Transverse colon (tissue), 4 donors: Measurements from ENCODE around the gene ST6GALNAC5. TPM values are rescaled to one million over a fixed set of nuclear protein-coding genes. Genes with fewer than 3 reads are reported as not detected.

Experiments used
- DNase-seq: peaks from one replicate; pipeline ENCODE4 v3.0.0-alpha.2; 2019
- H3K27ac ChIP-seq, 4 donors: fragments of 200-600 bp; sonication (generic); 2 replicates each; pipeline ENCODE4 v1.5.1; 2016 to 2018; ENCODE audit warnings: inconsistent platforms in 4 of 4
- H3K27me3 ChIP-seq: fragments of 200-600 bp; sonication (generic); 2 replicates; pipeline ENCODE4 v1.5.1; 2017; ENCODE audit warnings: inconsistent platforms
- H3K36me3 ChIP-seq, 4 donors: fragments of 200-600 bp; sonication (generic); 2 replicates each; pipeline ENCODE4 v1.5.1; 2017 to 2019; ENCODE audit warnings: inconsistent platforms in 4 of 4
- H3K4me1 ChIP-seq, 4 donors: fragments of 200-600 bp; sonication (generic); 2 replicates each; pipeline ENCODE4 v1.5.1; 2017 to 2020; ENCODE audit warnings: inconsistent platforms in 4 of 4
- H3K4me3 ChIP-seq, 4 donors: fragments of 200-600 bp; sonication (generic); 1 replicate in 1 of 4; 2 replicates in 3 of 4; pipeline versions ENCODE4 v1.5.1 to v1.6.1; 2017 to 2019; ENCODE audit warnings: inconsistent platforms in 4 of 4
- H3K9me3 ChIP-seq, 2 donors: fragments of 200-600 bp; sonication (generic); 2 replicates each; pipeline ENCODE4 v1.5.1; 2017 to 2019; ENCODE audit warnings: inconsistent platforms in 2 of 2
- EP300 ChIP-seq: sonication (generic); formaldehyde crosslinking; IDR thresholded peaks from one replicate; pipeline ENCODE4 v1.6.1; 2017; ENCODE audit warnings: antibody characterized with exemption, low read depth
- POLR2A ChIP-seq: fragments of 450-650 bp; IDR thresholded peaks from one replicate; pipeline ENCODE4 v1.6.1; 2016; ENCODE audit warnings: antibody characterized with exemption, mild to moderate bottlenecking, moderate library complexity
- POLR2AphosphoS5 ChIP-seq, 3 donors: sonication (generic); formaldehyde crosslinking; IDR thresholded peaks; one replicate each; pipeline ENCODE4 v1.6.1; 2016; ENCODE audit warnings: antibody characterized with exemption in 3 of 3
- WGBS, 2 donors: methylation state at CpG; one replicate each; pipeline ENCODE4 v1.1.5; 2018; ENCODE audit warnings: low coverage in 1 of 2; 5-methylcytosine and 5-hydroxymethylcytosine counted together
- in situ Hi-C, 4 donors: fragments of 200-750 bp; cut with MboI; loops; one replicate each; pipeline versions ENCODE4 v1.15.0 to v1.15.1; 2017; ENCODE audit warnings: low sequenced_read_pairs in 3 of 4, low pct_ligation_motif_present in 1 of 4, low pct_unique_long_range_greater_than_20kb in 1 of 4
- intact Hi-C: fragments of 100-400 bp; cut with DNase I; formaldehyde crosslinking; loops from one replicate; pipeline ENCODE4 v1.15.1; 2023; ENCODE audit warnings: low total_unique reads
- small RNA-seq, 4 donors: library from RNA; depleted of rRNA; stranded (forward); fragments of <200 nt; gene quantifications; one replicate each; pipeline ENCODE3, GENCODE V24; 2016
- total RNA-seq, 4 donors: library from RNA; depleted of rRNA; stranded (reverse); fragments of >200 nt; gene quantifications; one replicate each; pipeline ENCODE4 v1.1.0, GENCODE V29; 2016
- TF ChIP-seq, protein P1 (sequence below), 5 experiments: fragments of 200-600 bp in 3 of 5; fragments of 450-650 bp in 2 of 5; sonication (generic) in 3 of 5; IDR thresholded peaks; 1 replicate in 2 of 5; 2 replicates in 3 of 5; pipeline ENCODE4 v1.5.1; 2016 to 2017; ENCODE audit warnings: antibody characterized with exemption in 5 of 5, inconsistent platforms in 3 of 5, mild to moderate bottlenecking in 2 of 5, moderate library complexity in 1 of 5

Gene ST6GALNAC5
- total RNA-seq, 4 donors from 2014 or later, result 0.80 to 12.3 (median 1.9) TPM

DNA sequence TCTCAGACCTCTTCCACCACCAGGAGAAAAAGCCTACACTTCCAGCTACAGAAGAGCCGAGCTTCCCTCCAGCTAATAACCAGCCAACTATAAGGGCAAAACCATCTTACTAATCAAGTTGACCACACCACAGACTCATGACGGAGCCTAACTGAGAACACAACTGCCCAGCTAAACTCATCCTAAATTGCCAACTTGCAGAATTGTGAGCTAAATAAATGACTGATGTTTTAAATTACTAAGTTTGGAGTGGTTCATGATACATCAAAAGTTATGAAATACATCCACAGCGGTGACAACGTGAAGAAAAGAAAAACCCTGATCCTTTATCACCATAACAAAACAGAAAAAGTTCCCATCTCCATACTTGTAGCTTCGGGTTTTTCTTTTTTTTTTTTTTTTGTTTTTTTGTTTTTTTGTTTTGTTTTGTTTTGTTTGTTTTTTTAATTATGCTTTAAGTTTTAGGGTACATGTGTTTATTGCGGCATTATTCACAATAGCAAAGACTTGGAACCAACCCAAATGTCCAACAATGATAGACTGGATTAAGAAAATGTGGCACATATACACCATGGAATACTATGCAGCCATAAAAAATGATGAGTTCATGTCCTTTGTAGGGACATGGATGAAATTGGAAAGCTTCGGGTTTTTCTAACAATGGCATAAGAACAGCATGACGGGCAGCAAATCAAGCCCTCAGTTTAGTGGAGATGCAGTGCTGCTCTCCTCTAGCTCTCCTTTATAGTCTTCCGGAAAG, 229.4 kb downstream of the ST6GALNAC5 start:
- H3K9me3 ChIP-seq, result no peaks in the 10 kb centered on the region
- no peaks in the 10 kb centered on the region for H3K4me1 ChIP-seq
- no peaks in the 10 kb centered on the region for H3K36me3 ChIP-seq
- in situ Hi-C loops, result no loop called here
- no peak overlapping the region for H3K27ac ChIP-seq
- H3K27me3 ChIP-seq, result no peaks in the 10 kb centered on the region
- 93 to 95% methylated on average over 9 of the region's 9 CpGs for WGBS, 2 donors
- no peak overlapping the region for H3K4me3 ChIP-seq
- TF ChIP-seq POLR2A, result no peak
- no peak for TF ChIP-seq POLR2AphosphoS5 (IDR thresholded peaks at IDR 0.05)
- TF ChIP-seq, protein P1, sequence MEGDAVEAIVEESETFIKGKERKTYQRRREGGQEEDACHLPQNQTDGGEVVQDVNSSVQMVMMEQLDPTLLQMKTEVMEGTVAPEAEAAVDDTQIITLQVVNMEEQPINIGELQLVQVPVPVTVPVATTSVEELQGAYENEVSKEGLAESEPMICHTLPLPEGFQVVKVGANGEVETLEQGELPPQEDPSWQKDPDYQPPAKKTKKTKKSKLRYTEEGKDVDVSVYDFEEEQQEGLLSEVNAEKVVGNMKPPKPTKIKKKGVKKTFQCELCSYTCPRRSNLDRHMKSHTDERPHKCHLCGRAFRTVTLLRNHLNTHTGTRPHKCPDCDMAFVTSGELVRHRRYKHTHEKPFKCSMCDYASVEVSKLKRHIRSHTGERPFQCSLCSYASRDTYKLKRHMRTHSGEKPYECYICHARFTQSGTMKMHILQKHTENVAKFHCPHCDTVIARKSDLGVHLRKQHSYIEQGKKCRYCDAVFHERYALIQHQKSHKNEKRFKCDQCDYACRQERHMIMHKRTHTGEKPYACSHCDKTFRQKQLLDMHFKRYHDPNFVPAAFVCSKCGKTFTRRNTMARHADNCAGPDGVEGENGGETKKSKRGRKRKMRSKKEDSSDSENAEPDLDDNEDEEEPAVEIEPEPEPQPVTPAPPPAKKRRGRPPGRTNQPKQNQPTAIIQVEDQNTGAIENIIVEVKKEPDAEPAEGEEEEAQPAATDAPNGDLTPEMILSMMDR (IDR thresholded peaks at IDR 0.05), result no peak
- no peak for TF ChIP-seq EP300
- intact Hi-C loops, result no loop called here
- DNase-seq, result no peak

DNA sequence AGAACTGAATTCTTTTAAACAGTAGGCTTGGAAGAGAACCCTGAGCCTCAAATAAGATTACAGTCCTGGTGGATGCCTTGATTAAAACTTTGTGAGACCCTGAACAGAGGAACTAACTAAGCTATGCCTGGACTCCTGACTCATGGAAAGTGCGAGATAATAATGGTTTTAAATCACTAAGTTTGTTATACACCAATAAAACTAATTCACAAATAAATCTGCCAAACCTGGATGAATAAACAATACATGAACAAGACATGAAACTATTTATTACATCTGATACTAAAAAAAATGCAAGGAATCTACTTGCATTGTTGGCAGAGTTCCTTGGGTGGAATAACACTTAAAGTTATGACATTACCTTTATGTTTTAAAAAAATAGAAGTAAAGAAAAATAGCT, 233.6 kb downstream of the ST6GALNAC5 start:
- intact Hi-C loops, result no loop called here
- Histone ChIP-seq H3K27ac (no peak overlapping the region), H3K4me1 (no peaks in the 10 kb centered on the region), H3K36me3 (no peaks in the 10 kb centered on the region), H3K27me3 (no peaks in the 10 kb centered on the region), H3K4me3 (no peak overlapping the region), H3K9me3 (no peaks in the 10 kb centered on the region)
- in situ Hi-C loops, result no loop called here
- TF ChIP-seq EP300 (no peak), POLR2A (no peak), POLR2AphosphoS5 (IDR thresholded peaks at IDR 0.05) (no peak)
- TF ChIP-seq, protein P1 (IDR thresholded peaks at IDR 0.05), result no peak
- WGBS, 2 donors, result 75 to 92% methylated on average over 1 of the region's 1 CpG
- DNase-seq, result no peak

DNA sequence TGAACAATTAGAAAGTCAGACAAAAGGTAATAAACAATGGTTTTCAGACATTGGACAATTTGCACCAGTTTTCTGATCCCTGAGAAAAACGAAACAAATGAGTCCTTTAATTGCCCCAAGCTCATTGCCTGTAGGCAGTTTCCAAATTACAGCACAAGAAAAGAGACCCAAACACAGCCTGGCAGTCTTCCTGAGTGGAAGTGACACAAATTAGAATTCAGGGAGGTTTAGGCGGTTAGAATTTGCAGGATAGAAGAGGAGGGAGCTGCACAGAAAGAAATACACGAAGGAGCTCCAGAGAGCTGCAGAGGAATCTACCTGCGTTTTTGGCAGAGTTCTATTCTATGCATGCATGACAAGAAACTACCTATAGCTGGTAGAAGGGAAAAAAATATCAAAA, 236.2 kb downstream of the ST6GALNAC5 start:
- 78 to 82% methylated on average over 4 of the region's 4 CpGs for WGBS, 2 donors
- no peaks in the 10 kb centered on the region for H3K4me1 ChIP-seq
- no peak overlapping the region for H3K27ac ChIP-seq
- no peak overlapping the region for H3K4me3 ChIP-seq
- no peak for DNase-seq
- TF ChIP-seq EP300 (no peak), POLR2A (no peak), POLR2AphosphoS5 (IDR thresholded peaks at IDR 0.05) (no peak)
- TF ChIP-seq, protein P1 (IDR thresholded peaks at IDR 0.05), result no peak
- no peaks in the 10 kb centered on the region for H3K27me3 ChIP-seq
- no peaks in the 10 kb centered on the region for H3K9me3 ChIP-seq
- in situ Hi-C loops (no loop called here), intact Hi-C loops (no loop called here)
- H3K36me3 ChIP-seq, result no peaks in the 10 kb centered on the region

DNA sequence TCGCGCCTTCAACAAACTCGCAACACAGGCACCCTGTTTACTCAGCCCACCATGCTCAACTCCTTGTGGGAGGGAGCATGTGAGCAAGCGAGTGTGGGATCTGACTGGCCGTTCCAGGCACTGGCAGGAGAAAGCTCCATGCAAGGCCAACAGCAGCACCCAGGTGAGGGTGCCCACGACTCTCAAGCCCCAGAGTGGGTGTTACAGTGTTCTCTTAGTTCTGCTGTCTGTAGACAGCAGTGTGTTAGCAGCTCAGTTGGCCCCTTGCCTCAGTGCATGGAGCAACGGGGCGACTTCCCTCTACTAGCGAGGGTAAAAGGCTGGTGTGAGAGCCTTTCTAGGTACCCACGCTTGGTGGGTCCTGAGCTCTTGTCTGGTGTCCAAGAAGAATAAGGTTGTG, 237.4 kb downstream of the ST6GALNAC5 start:
- H3K4me1 ChIP-seq, result no peaks in the 10 kb centered on the region
- intact Hi-C loops, result no loop called here
- no peaks in the 10 kb centered on the region for H3K36me3 ChIP-seq
- no peaks in the 10 kb centered on the region for H3K9me3 ChIP-seq
- no peak for DNase-seq
- H3K27ac ChIP-seq, result no peak overlapping the region
- TF ChIP-seq POLR2A, result no peak
- no peak for TF ChIP-seq POLR2AphosphoS5 (IDR thresholded peaks at IDR 0.05)
- TF ChIP-seq, protein P1 (IDR thresholded peaks at IDR 0.05), result no peak
- TF ChIP-seq EP300, result no peak
- WGBS, 2 donors, result 93 to 100% methylated on average over 4 to 10 of the region's 10 CpGs
- H3K4me3 ChIP-seq, result no peak overlapping the region
- no peaks in the 10 kb centered on the region for H3K27me3 ChIP-seq
- in situ Hi-C loops, result no loop called here

Small RNA genes within 50 kb of the gene (small RNA-seq; reads per million reads assigned to genes)
- 0 reads per million in 4 donors for gene MIR7156
